GM19023 (cell line): ENCODE data around the gene HNMT.
"Not testable (repeated sequence)": the region's sequence is repeated elsewhere in the genome, so short reads cannot be mapped to it uniquely, and the experiment has no call there.

Experiments used
- ATAC-seq: cut with Tn5 transposase; IDR thresholded peaks from one replicate; pipeline ENCODE4 v1.9.1; 2021; ENCODE audit warnings: mild to moderate bottlenecking, moderate library complexity; ENCODE audit not compliant: unreplicated experiment

HNMT gene

DNA sequence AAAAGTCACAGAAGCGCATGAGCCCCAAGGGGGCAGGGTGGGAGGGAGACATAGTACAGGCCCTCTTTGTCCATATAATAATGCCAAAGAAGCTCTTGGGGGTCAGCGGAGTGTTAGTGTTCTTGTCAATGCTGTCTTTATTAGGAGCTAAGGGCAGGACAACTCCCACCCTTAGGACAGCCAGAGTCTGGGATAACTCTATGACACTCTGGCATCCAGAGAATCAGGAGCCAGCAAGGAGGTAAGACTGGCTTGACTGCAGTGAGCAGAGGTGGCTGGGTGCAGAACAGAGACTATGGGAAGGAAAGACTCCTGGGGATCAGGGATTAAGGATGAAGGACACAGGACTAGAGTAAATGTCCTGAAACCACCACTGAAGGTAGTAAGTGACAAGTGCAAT lies 19.0 kb upstream of the HNMT start:
- ATAC-seq: no peak

DNA sequence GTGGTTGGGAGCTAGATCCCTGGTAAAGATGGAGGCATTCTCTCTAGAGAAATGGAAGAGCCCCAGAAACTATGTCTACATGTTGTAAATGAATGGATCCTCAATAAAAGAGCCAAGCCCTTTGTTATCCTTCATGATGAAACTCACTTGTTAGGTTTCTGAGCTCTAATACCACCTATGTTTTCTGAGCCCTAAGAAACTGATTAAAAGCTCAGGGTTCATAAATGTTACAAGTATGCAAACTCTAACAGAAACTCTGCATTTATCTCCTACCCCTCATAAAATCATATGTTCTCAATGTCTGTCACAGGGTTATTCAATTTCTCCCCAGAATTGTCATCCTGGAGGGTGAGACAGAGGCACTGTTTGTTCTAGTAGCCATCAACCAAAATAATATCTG lies 18.0 kb upstream of the HNMT start:
- no peak for ATAC-seq

DNA sequence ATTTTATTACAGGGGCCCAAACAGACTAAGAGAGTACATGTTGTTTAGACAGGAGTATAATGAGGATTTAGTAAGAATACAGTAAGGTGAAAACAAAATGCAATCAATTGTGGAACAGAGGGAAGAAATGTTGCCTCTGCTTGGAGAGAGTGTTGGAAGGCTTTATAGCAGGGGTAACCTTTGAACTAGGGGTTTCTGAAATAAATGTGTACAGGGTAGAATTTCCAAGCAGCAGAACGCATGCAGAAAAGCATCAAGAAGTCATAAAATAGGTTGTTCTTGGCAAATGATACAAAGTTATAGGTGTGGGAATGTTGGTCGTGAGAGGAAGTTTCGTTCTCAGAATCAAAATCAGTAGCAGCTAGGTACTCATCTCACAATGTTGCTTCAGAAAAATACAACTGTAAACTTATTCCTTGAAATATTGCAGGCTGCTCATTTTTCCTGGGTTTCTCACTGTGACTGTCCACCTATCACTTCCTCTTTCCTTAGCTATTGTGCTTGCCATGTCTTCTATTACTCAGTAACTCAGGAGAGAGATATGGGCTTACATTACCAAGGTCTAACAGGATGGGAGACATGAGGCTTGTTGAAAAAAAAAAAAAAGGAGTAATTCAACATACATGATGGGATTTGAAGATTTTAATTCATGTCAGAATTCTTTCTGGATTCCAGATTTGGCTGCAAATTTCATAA lies 17.1 kb upstream of the HNMT start:
- no peak for ATAC-seq

DNA sequence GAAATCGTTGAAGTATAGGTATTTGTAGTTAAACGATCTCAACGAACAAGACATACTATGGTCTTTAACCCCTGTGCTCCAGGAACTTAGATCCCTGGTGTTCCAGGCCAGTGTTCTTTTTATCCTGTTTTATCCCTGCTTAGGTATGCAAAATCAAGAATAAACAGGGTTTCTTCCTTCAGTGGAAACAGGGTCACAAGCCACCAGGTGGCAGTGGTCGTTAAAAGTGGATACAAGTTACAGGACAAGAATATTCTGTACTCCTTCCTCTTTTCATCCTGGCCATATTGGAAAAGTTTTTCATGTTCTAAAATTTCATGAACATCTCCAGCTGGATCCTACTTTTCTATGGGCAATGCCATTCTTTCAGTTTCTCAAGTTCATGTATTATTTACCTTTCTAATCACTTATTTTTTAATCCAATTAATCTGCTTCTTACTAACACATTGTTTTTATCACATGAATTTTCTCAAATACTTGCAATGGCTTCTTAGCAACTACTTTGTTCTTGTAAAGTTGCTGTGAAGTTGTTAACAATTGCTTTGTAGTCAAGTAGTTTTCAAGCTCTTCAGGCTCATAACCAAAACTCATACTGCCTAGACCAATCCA lies 16.4 kb upstream of the HNMT start:
- ATAC-seq: no peak

DNA sequence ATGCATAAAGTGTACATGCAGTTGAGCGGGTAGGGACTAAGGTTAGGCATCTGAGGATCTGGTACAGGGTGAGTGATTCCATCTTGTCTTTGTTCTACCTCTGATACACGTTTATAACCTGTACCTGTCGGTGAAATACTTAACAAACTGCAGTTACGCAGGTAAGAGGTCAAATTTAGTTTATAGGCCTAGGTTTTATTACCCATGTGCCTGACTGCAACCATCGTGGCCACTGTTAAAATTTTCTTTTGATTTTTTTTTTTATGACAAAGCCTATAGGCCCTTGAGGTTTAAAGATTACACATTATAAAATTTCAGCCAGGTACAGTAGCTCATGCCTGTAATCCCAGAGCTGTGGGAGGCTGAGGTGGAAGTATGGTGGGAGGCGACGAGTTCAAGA lies 15.4 kb upstream of the HNMT start:
- ATAC-seq: no peak

DNA sequence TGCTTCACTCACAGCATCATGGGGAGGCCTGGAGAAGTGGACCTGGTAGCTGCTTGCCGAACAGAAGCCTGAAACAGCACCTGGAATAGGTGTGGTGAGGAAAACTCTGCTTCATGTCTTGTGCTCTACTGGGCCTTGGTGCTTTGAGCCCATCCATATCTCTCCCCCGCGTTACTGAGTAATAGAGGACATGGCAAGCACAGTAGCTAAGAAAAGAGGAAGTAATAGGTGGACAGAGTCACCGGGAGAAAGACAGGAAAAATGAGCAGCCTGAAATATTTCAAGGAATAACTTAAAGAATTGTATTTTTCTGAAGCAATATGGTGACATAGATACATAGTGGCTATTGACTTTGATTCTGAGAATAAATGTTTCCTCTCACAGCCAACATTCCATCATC lies 14.0 kb upstream of the HNMT start:
- ATAC-seq: no peak

DNA sequence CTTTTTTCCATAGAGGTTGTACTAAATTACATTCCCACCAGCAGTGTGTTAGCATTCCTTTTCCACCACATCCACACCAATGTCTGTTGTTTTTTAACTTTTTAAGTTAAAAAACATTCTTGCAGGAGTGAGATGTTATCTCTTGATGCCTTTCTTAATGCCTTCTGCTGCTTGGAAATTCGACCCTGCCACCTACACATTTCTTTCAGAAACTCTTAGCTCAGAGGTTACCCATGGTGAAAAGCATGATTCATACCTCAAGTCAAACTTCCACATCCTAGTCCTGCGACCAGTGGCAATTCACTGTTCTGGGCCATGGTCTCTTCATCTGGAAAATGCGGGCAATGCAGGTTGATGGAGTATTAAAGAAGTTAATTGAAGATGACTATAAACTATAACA lies 12.7 kb upstream of the HNMT start:
- no peak for ATAC-seq

DNA sequence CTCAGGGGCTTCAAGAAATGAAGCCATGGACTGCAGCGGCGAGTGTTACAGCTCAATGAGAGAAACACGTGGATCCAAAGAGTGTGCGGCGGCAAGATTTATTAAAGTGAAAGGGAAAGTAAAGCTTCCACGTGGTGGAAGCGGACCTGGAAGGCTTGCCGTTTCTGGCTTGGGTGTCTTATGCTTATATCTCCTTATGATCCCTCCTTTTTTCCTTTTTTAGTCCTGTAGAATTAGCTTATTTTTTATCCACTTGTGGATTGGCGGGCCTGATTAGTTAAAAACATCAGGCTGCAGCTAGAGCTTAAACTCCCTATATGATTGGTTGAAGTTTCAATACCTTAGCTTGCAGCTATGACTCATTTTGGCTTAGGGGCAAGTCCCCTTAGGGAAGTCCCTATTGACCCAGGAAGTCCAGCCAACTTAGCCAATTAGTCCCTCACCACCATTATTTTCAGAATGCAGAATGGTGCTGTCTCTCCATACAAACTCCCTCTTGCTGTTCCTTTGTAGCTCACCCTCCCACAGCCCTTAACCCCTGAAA lies 11.6 kb upstream of the HNMT start:
- peak; percentile 49 for ATAC-seq

DNA sequence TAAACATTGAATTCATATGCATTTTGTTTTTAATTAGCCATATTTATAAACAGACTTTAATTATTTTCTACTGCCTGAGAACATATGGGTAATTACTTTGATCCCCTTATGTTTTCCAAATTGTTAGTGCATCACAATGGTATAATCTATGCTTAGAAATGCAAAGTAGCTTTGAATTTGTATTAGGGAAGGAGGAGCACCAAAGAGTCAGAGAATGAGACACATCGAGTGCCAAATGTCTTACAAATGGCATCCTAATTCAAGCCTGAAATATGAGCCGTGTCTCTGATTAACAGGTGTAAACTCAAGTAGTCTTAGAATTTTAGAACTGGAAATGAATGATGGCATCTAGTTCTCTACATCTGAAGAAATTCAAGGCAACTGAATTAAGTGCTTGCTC lies 8.7 kb upstream of the HNMT start:
- ATAC-seq: no peak

DNA sequence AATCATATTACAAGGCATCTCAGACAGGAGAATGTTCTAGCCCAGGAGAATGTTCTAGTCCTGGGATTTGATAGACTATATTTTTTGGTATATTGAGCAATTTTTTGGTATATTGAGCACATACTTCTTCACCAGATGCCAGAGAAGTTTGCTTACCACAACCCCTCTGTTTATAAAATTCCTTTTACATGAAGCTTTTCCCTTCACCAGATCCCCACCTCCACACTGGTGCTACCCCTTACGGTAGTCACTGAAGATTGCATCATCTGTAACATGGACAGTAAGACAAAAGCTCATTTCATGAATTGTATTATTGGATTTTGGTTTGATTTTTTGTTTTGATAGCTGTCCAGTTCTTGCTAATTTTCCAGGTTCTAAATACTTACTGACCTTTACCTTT lies 7.2 kb upstream of the HNMT start:
- no peak for ATAC-seq

DNA sequence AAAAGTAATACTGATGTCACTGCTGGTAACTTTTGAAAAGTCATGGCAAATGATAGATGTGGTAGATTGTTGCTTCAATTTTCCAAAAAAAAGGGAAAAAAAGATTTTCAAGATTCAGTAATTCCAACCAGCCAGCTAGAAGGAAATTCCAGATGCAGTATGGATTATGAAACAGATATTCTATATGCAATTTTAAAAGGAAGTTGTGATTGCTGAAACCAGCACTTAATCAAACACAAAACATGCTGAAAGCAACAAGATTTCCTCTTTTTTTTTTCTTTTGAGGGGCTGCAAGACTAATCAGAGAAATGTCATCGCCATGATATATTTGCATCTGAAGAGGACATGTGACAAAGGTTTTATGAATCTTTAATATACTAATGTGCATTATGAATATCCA lies 5.1 kb upstream of the HNMT start:
- no peak for ATAC-seq

DNA sequence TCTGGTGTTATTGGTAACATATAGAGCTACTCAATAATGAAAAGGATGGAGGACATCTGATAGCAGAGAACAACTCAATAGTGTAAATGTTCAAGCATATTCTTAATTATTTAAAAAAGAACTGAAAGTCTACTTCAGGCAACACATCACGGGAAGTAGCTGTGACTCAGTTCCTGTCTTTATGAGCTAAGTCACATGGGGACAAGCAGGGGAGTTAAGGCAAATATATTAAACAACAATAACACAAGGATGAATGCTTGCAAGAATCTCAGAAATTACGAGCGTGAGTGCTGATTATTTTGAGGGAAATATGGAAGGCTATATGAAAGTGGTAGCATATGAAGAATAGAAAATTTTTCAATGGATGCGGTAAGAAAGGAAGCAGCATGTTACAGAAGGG lies 4.0 kb upstream of the HNMT start:
- no peak for ATAC-seq

DNA sequence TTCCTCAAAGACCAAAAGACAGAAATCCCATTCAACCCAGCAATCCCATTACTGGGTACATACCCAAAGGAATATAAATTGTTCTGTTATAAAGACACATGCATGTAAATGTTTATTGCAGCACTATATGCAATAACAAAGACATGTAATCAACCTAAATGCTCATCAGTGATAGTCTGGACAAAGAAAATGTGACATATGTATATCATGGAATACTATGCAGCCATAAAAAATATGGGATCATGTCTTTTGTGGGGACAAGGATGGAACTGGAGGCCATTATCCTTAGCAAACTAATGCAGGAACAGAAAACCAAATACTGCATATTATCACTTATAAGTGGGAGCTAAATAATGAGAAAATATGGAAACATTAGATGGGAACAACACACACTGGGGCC lies 2.7 kb upstream of the HNMT start:
- ATAC-seq: no peak

DNA sequence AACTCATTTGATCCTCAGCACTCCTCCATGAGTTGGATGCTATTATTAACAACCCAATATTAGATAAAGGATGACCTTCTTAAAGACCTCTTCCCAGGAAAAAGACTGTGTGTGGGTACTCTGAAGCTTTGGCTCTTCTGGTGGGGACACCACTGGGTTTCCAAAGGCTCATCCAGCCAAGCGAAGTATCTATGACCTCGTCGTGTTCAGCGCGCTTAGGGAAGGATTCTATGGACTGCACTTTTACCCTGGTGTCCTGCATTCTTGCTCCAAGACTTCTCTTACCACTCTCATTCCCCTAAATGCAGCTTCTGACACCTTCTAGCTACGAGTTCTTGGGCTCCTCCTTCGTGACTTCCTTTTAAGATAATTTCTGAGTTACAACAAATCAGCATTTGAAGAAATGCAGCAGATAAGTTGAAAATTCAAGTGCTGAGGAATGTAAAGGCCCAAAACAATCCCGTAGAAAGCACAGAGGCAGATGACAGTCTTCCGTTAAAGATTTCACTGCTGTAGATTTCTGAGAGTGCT lies 673 bp upstream of the HNMT start:
- ATAC-seq: no peak

DNA sequence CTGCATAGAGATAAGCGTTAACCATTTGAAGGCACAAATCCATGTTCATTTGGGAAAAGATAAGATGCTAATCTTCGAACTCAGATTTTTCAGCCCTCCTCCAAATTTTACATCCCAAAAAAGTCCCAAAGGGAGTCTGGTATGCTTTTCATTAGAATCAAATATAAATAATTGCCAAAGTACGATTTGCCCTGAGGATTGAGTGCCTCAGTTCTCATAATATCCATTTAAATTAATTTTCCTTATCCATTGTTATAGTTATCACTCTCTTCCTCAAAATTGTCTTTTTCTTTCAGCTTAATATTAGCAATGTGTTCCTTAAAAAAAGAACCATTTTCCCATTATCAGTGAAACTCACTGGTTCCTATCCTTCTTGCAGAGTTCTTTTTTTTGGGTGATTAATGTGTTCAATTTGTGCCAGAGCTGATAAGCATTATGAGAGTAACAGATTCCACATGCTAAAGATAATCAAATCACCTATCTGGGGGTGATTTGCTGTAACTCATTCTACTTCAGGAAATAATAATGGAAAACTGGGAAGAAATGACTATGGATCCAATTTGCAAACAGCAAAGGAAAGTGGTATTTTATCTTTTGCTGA lies 686 bp downstream of the HNMT start:
- no peak for ATAC-seq

DNA sequence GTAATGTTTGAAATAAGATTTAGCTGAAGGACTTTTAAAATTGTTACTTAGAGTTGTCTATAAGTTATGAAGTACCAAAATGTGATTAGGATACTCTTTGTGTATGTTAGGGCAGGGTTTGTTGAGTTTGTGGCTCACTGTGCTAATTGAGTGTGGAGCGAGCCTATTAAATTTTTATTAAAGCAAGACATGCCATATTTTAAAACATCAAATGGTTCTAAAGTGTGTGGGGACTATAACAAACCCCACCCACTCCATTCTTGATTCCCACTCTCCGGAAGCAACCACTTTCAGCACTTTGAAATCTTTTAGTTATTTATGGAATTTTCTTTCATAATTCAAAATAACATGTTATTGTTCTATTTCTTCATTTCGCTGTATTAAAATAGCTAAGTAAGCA lies 1.8 kb downstream of the HNMT start:
- no peak for ATAC-seq

DNA sequence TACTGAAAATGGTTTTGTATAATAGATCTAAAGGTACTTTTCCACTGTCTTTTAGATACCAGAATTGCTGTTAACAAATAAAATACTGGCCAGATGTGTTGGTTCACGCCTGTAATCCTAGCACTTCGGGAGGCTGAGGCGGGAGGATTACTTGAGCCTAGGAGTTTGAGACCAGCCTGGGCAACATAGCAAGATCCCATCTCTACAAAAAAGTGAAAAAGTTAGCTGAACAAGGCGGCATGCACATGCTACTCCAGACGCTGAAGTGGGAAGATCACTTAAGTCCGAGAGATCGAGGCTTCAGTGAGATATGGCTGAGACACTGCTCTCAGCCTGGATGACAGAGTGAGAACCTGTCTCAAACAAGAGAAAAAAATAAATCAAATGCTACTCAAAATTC lies 2.8 kb downstream of the HNMT start:
- ATAC-seq: no peak

DNA sequence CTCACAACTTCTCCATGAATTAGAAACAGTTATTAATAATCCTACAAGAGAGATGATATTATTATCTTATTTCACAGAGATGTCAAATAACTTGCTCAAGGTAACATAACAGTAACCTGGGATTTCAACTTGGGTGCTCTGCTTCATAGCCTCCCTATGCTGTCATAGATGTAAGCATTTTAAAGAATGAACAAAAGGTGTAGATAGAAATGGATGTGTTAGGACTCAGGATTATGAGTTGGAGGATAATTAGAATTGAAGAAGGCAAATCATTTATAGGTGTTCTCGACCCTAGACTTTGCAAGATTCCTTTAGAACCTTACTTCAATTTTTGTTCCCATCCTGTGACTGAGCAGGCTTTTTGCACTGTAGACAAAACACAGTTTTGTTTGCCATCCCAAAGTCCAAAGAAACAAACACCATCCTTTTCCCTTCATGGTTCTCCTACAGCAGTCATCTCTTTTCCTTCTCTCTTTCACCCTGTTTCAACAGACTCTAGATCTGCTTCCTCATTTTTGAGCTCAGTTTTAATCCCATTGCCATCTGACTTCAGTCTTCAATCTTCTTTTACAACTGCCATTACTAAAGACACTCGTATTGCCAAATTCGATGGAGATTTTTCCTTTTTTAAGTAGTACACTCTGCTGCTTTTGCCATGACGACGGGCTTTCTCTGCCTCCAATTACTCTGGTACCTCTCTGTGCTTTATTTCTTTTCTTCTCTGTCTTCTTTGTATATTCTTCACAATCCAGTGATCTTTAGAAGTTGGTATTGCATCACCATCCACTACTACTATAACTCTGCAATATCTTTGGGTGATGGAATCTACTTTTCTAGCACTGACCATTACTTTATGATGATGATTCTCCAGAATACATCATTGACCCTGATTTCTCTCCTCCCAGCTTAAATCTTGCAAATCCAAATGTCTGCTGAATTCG lies 4.5 kb downstream of the HNMT start:
- no peak for ATAC-seq

DNA sequence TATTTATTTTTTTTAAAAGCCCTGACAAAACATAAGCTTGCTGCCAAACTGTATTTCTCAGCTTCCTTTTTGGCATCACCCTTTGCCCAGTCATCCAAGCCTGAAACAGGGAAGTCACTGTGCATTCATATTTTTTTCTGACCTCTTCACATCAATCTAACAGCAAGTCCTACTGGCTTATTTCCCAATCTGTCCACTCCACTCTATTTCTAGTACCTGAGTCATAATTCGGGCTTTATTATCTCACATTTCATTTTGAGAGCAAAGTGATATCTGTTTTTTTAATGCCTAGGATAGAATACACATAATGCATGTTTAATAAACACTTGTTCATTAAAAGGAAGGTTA lies 5.1 kb downstream of the HNMT start:
- no peak for ATAC-seq

DNA sequence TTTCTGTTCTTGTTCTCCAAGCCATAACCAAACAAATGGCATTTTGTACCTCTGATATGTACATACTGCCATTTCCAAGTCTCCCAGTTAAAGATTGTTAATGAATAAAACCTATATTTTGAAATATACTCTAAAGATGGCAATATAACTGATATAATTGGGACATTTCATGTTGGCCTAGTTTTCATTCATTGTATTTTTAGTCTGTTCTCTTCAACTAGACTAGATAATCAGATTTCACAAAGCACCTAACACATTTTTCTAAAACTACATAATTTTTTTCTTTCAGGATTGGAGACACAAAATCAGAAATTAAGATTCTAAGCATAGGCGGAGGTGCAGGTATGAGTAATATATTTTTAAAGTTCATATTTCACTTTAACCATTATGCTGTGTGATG lies 5.6 kb downstream of the HNMT start:
- ATAC-seq: no peak

DNA sequence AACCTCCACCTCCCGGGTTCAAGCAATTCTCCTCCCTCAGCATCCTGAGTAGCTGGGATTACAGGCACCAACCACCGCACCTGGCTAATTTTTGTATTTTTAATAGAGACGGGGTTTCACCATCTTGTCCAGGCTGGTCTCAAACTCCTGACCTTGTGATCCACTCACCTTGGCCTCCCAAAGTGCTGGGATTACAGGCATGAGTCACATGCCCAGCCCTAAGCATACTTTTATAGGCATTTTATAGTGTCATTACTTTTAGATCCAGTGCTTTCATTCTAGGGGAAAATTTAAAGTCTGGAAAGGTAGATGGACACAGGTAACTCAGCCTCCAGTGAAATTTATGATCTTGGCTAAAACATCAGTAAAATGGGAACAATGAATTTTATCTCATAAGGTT lies 7.0 kb downstream of the HNMT start:
- not testable (repeated sequence) for ATAC-seq
